Stimulated activated CD4-positive, alpha-beta T cell treated with anti-CD3 and anti-CD28 coated beads, Interleukin-1b, Interleukin-23, amount 100 ng/mL, for 4 hours (primary cell): Measurements from ENCODE around the gene SLC6A18.
A peak's percentile ranks its signal among the peaks of the same experiment; 100 is the strongest.
"Not testable (repeated sequence)": the region's sequence is repeated elsewhere in the genome, so short reads cannot be mapped to it uniquely, and the experiment has no call there.

Experiments
- DNase-seq, 2 donors: peaks; one replicate each; pipeline ENCODE4 v3.0.0-alpha.2; 2020; ENCODE audit warnings: low read depth in 2 of 2

Gene SLC6A18

GRCh38 chr5:1254196-1254595 is 29.0 kb downstream of the SLC6A18 start:
- no peak for DNase-seq

GRCh38 chr5:1255081-1255561 is 29.9 kb downstream of the SLC6A18 start:
- peak; percentile 7 to 12 for DNase-seq

GRCh38 chr5:1256776-1257175 is 31.6 kb downstream of the SLC6A18 start:
- DNase-seq, result no peak

- DNase-seq, result no peak
These were observed 32.2 kb downstream of the SLC6A18 start for GRCh38 chr5:1257363-1257762.

GRCh38 chr5:1257841-1258240 is 32.7 kb downstream of the SLC6A18 start:
- no peak for DNase-seq

GRCh38 chr5:1259806-1260480 is 34.8 kb downstream of the SLC6A18 start:
- no peak for DNase-seq

- no peak for DNase-seq
These were observed 36.5 kb downstream of the SLC6A18 start for GRCh38 chr5:1261643-1262042.

GRCh38 chr5:1262381-1262780 is 37.2 kb downstream of the SLC6A18 start:
- DNase-seq, result no peak

GRCh38 chr5:1264211-1264610 is 39.0 kb downstream of the SLC6A18 start:
- no peak for DNase-seq

GRCh38 chr5:1265026-1265425 is 39.8 kb downstream of the SLC6A18 start:
- DNase-seq, result no peak

- DNase-seq, result no peak
These were observed 40.6 kb downstream of the SLC6A18 start for GRCh38 chr5:1265461-1266455.

- no peak for DNase-seq
These were observed 41.6 kb downstream of the SLC6A18 start for GRCh38 chr5:1266791-1267190.

- not testable (repeated sequence) for DNase-seq
These were observed 42.3 kb downstream of the SLC6A18 start for GRCh38 chr5:1267464-1267863.

- DNase-seq, result no peak
These were observed 42.9 kb downstream of the SLC6A18 start for GRCh38 chr5:1268056-1268455.

GRCh38 chr5:1268666-1269065 is 43.5 kb downstream of the SLC6A18 start:
- DNase-seq, result no peak

GRCh38 chr5:1270426-1270825 is 45.2 kb downstream of the SLC6A18 start:
- DNase-seq, result no peak

GRCh38 chr5:1270933-1271914 is 46.0 kb downstream of the SLC6A18 start:
- no peak for DNase-seq

- no peak for DNase-seq
These were observed 47.0 kb downstream of the SLC6A18 start for GRCh38 chr5:1272201-1272600.

GRCh38 chr5:1273745-1274144 is 48.6 kb downstream of the SLC6A18 start:
- no peak for DNase-seq

GRCh38 chr5:1274471-1274870 is 49.3 kb downstream of the SLC6A18 start:
- DNase-seq, result no peak
